KMS-11 (cell line): Measurements from ENCODE around the gene APOA4.

Experiments used
- H2AFZ ChIP-seq: fragments of 200-600 bp; sonication (generic); 2 replicates; pipeline ENCODE4 v1.6.1; 2016; ENCODE audit warnings: antibody characterized with exemption, mixed run types, low read depth
- H3K27ac ChIP-seq: fragments of 200-600 bp; sonication (generic); 2 replicates; pipeline ENCODE4 v1.6.1; 2016; ENCODE audit warnings: mild to moderate bottlenecking, mixed run types
- H3K27me3 ChIP-seq: fragments of 200-600 bp; sonication (generic); 2 replicates; pipeline ENCODE4 v1.6.1; 2017; ENCODE audit warnings: mild to moderate bottlenecking, low read depth, mixed run types, moderate library complexity; ENCODE audit not compliant: insufficient read depth
- H3K36me3 ChIP-seq: fragments of 200-600 bp; sonication (generic); 2 replicates; pipeline ENCODE4 v1.6.1; 2017; ENCODE audit warnings: mild to moderate bottlenecking, mixed run types; ENCODE audit not compliant: insufficient read depth
- H3K4me1 ChIP-seq: fragments of 200-600 bp; sonication (generic); 2 replicates; pipeline ENCODE4 v1.6.1; 2016; ENCODE audit warnings: mild to moderate bottlenecking, low read depth, mixed run types; ENCODE audit not compliant: poor library complexity, severe bottlenecking
- H3K4me2 ChIP-seq: fragments of 200-600 bp; sonication (generic); 2 replicates; pipeline ENCODE4 v1.7.0; 2016; ENCODE audit warnings: mild to moderate bottlenecking, mixed run types
- H3K4me3 ChIP-seq: fragments of 200-600 bp; sonication (generic); IDR thresholded peaks from 2 replicates; pipeline ENCODE4 v1.6.1; 2017; ENCODE audit warnings: low read depth, low read length, mixed read lengths; ENCODE audit not compliant: insufficient read depth
- H3K79me2 ChIP-seq: fragments of 200-600 bp; sonication (generic); 2 replicates; pipeline ENCODE4 v1.6.1; 2016; ENCODE audit warnings: low read depth, mixed run types; ENCODE audit not compliant: insufficient read depth
- H3K9ac ChIP-seq: fragments of 200-600 bp; sonication (generic); 2 replicates; pipeline ENCODE4 v1.6.1; 2016; ENCODE audit warnings: mild to moderate bottlenecking, mixed run types
- H4K20me1 ChIP-seq: fragments of 200-600 bp; sonication (generic); 2 replicates; pipeline ENCODE4 v1.6.1; 2016; ENCODE audit warnings: mild to moderate bottlenecking, mixed run types; ENCODE audit not compliant: insufficient read depth
- CTCF ChIP-seq: fragments of 200-600 bp; sonication (generic); conservative IDR thresholded peaks from 2 replicates; pipeline ENCODE4 v1.6.1; 2017; ENCODE audit warnings: low read depth, mild to moderate bottlenecking, antibody characterized with exemption, low read length, moderate library complexity, mixed read lengths

APOA4 gene

GRCh38 chr11:116843661-116844060 is 20.6 kb upstream of the APOA4 start:
- H3K27me3 ChIP-seq = no peaks in the 10 kb centered on the region

GRCh38 chr11:116842909-116843308 is 19.8 kb upstream of the APOA4 start:
- H3K4me3 ChIP-seq = no peak overlapping the region
- no peaks in the 10 kb centered on the region for H3K27me3 ChIP-seq
- no peak for TF ChIP-seq CTCF
- no peaks in the 10 kb centered on the region for H3K36me3 ChIP-seq
- H3K27ac ChIP-seq = no peak overlapping the region
- no peak overlapping the region for H3K9ac ChIP-seq
- no peak overlapping the region for H3K4me2 ChIP-seq
- no peaks in the 10 kb centered on the region for H4K20me1 ChIP-seq
- H2AFZ ChIP-seq = no peak overlapping the region
- no peaks in the 10 kb centered on the region for H3K79me2 ChIP-seq
- peaks cover 32% of the 10 kb centered on the region for H3K4me1 ChIP-seq

More at GRCh38 chr11:116843661-116844060, 20.6 kb upstream of the APOA4 start:
- H3K79me2 ChIP-seq = no peaks in the 10 kb centered on the region
- no peak for TF ChIP-seq CTCF
- no peak overlapping the region for H3K9ac ChIP-seq
- no peak overlapping the region for H3K4me3 ChIP-seq
- H3K4me2 ChIP-seq = no peak overlapping the region
- H3K4me1 ChIP-seq = peaks cover 28% of the 10 kb centered on the region
- no peak overlapping the region for H2AFZ ChIP-seq
- H3K27ac ChIP-seq = no peak overlapping the region
- H3K36me3 ChIP-seq = no peaks in the 10 kb centered on the region
- no peaks in the 10 kb centered on the region for H4K20me1 ChIP-seq

DNA sequence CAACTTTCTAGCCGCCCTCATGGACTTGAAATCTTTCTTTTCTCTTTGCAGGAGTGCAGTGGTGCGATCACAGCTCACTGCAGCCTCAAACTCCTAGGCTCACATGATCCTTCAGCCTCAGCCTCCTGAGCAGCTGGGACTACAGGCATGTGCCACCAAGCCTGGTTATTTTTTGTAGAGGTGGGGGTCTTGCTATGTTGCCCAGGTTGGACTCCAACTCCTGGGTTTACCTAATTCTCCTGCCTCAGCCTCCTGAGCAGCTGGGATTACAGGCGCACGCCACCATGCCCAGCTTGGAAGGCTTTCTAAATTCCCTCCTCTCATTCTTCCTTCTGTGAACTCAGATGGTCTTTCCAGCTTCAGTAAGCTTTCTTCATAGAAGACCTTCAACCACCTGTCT is 19.0 kb upstream of the APOA4 start:
- H2AFZ ChIP-seq = no peak overlapping the region
- no peaks in the 10 kb centered on the region for H3K36me3 ChIP-seq
- no peak overlapping the region for H3K4me2 ChIP-seq
- peaks cover 32% of the 10 kb centered on the region for H3K4me1 ChIP-seq
- no peaks in the 10 kb centered on the region for H3K79me2 ChIP-seq
- no peak for TF ChIP-seq CTCF
- no peaks in the 10 kb centered on the region for H4K20me1 ChIP-seq
- no peak overlapping the region for H3K4me3 ChIP-seq
- H3K9ac ChIP-seq = no peak overlapping the region
- no peaks in the 10 kb centered on the region for H3K27me3 ChIP-seq
- no peak overlapping the region for H3K27ac ChIP-seq

DNA sequence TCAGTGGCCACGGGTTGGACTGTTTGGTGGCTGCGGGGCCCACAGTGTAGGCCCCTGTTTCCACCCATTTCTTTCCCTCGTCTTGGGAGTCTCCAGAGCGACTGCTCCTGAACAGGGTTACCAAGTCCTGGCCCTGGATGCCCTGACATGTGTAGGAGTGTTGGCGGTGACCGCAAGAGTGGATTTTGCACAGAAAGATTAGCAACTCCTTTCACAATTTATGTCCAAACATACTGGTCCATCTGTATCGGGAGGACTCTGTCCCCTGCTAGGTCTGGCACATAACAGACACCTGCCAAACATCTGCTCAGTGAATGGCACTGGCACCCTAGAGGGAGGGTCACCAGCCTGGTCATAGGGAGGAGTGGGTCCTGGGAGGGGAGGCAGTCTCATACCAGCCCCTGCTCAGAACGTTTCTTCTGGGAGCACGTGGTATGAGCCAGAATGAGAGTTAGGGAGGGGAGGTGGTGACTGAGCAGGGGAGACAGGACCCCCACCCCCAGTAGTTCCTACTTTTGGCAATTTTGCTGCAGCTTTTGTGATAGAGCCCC is 17.7 kb upstream of the APOA4 start:
- no peak overlapping the region for H3K9ac ChIP-seq
- no peak overlapping the region for H3K4me3 ChIP-seq
- H3K4me2 ChIP-seq = peak overlapping the region; percentile 48; the same call in 1 of the 2 replicates
- no peaks in the 10 kb centered on the region for H4K20me1 ChIP-seq
- peak overlapping the region; percentile 48; the same call in 1 of the 2 replicates for H3K27ac ChIP-seq
- no peak for TF ChIP-seq CTCF
- no peak overlapping the region for H2AFZ ChIP-seq
- H3K79me2 ChIP-seq = no peaks in the 10 kb centered on the region
- H3K4me1 ChIP-seq = peaks cover 32% of the 10 kb centered on the region
- no peaks in the 10 kb centered on the region for H3K27me3 ChIP-seq
- H3K36me3 ChIP-seq = no peaks in the 10 kb centered on the region
